HEK293 (cell line): Measurements from ENCODE around the gene KCNAB2.

Experiments
- EGR2 ChIP-seq: fragments of 450-650 bp; formaldehyde crosslinking; IDR thresholded peaks from 2 replicates; pipeline ENCODE4 v1.5.1; 2016; ENCODE audit warnings: low read depth, missing biosample characterization, missing genetic modification characterization
- GLI4 ChIP-seq: fragments of 450-650 bp; formaldehyde crosslinking; IDR thresholded peaks from 2 replicates; pipeline ENCODE4 v1.5.1; 2016; ENCODE audit warnings: missing biosample characterization, missing genetic modification characterization
- HOXC10 ChIP-seq: sonication (generic); formaldehyde crosslinking; IDR thresholded peaks from 2 replicates; pipeline ENCODE4 v1.8.1; 2023; ENCODE audit warnings: mild to moderate bottlenecking, missing genetic modification reagents
- IKZF3 ChIP-seq: fragments of 450-650 bp; IDR thresholded peaks from 2 replicates; pipeline ENCODE4 v1.5.0; 2018; ENCODE audit warnings: missing biosample characterization, mild to moderate bottlenecking, missing genetic modification characterization, moderate library complexity
- KLF17 ChIP-seq: fragments of 450-650 bp; formaldehyde crosslinking; IDR thresholded peaks from 2 replicates; pipeline ENCODE4 v1.5.1; 2016; ENCODE audit warnings: missing biosample characterization, missing genetic modification characterization
- REST ChIP-seq: fragments of 450-650 bp; formaldehyde crosslinking; IDR thresholded peaks from 2 replicates; pipeline ENCODE4 v1.5.1; 2016; ENCODE audit warnings: missing biosample characterization, missing genetic modification characterization
- TCF7L2 ChIP-seq: IDR thresholded peaks from 2 replicates; pipeline ENCODE4 v1.6.1; 2011; ENCODE audit warnings: low read depth, mild to moderate bottlenecking, inconsistent platforms, low read length, moderate library complexity, borderline replicate concordance
- ZBTB20 ChIP-seq: fragments of 450-650 bp; formaldehyde crosslinking; IDR thresholded peaks from 2 replicates; pipeline ENCODE4 v1.5.1; 2016; ENCODE audit warnings: missing biosample characterization, missing genetic modification characterization
- ZBTB8A ChIP-seq: fragments of 450-650 bp; formaldehyde crosslinking; IDR thresholded peaks from 2 replicates; pipeline ENCODE4 v1.5.1; 2016; ENCODE audit warnings: missing biosample characterization, missing genetic modification characterization
- ZNF112 ChIP-seq: fragments of 450-650 bp; formaldehyde crosslinking; IDR thresholded peaks from 2 replicates; pipeline ENCODE4 v1.5.0; 2017; ENCODE audit warnings: missing biosample characterization, missing genetic modification characterization
- ZNF157 ChIP-seq: fragments of 450-650 bp; formaldehyde crosslinking; IDR thresholded peaks from 2 replicates; pipeline ENCODE4 v1.5.1; 2016; ENCODE audit warnings: missing biosample characterization, missing genetic modification characterization
- ZNF175 ChIP-seq: fragments of 450-650 bp; formaldehyde crosslinking; IDR thresholded peaks from 2 replicates; pipeline ENCODE4 v1.5.1; 2016; ENCODE audit warnings: missing biosample characterization, missing genetic modification characterization
- ZNF202 ChIP-seq: fragments of 450-650 bp; formaldehyde crosslinking; IDR thresholded peaks from 2 replicates; pipeline ENCODE4 v1.5.1; 2016; ENCODE audit warnings: missing biosample characterization, missing genetic modification characterization, borderline replicate concordance
- ZNF302 ChIP-seq: fragments of 450-650 bp; formaldehyde crosslinking; IDR thresholded peaks from 2 replicates; pipeline ENCODE4 v1.5.1; 2016; ENCODE audit warnings: missing biosample characterization, missing genetic modification characterization, low read depth
- ZNF394 ChIP-seq: fragments of 450-650 bp; formaldehyde crosslinking; IDR thresholded peaks from 2 replicates; pipeline ENCODE4 v1.5.1; 2016; ENCODE audit warnings: missing biosample characterization, missing genetic modification characterization, mild to moderate bottlenecking, moderate library complexity, borderline replicate concordance
- ZNF426 ChIP-seq: fragments of 450-650 bp; formaldehyde crosslinking; IDR thresholded peaks from 2 replicates; pipeline ENCODE4 v1.5.1; 2017; ENCODE audit warnings: missing biosample characterization, missing genetic modification characterization, mild to moderate bottlenecking, inconsistent platforms, moderate library complexity
- ZNF521 ChIP-seq: fragments of 450-650 bp; formaldehyde crosslinking; IDR thresholded peaks from 2 replicates; pipeline ENCODE4 v1.5.1; 2017; ENCODE audit warnings: missing biosample characterization, mild to moderate bottlenecking, missing genetic modification characterization
- ZNF548 ChIP-seq: fragments of 450-650 bp; formaldehyde crosslinking; IDR thresholded peaks from 2 replicates; pipeline ENCODE4 v1.5.1; 2016; ENCODE audit warnings: missing biosample characterization, missing genetic modification characterization
- ZNF560 ChIP-seq: fragments of 450-650 bp; formaldehyde crosslinking; IDR thresholded peaks from 2 replicates; pipeline ENCODE4 v1.5.1; 2017; ENCODE audit warnings: missing biosample characterization, missing genetic modification characterization, borderline replicate concordance
- ZNF639 ChIP-seq: fragments of 450-650 bp; formaldehyde crosslinking; IDR thresholded peaks from 2 replicates; pipeline ENCODE4 v1.5.1; 2016; ENCODE audit warnings: missing biosample characterization, missing genetic modification characterization
- ZNF654 ChIP-seq: fragments of 450-650 bp; formaldehyde crosslinking; IDR thresholded peaks from 2 replicates; pipeline ENCODE4 v1.5.1; 2016; ENCODE audit warnings: low read depth, missing biosample characterization, missing genetic modification characterization
- ZNF658 ChIP-seq: fragments of 450-650 bp; formaldehyde crosslinking; IDR thresholded peaks from 2 replicates; pipeline ENCODE4; 2016; ENCODE audit warnings: missing biosample characterization, missing genetic modification characterization
- ZNF692 ChIP-seq: fragments of 450-650 bp; formaldehyde crosslinking; IDR thresholded peaks from 2 replicates; pipeline ENCODE4 v1.5.1; 2016; ENCODE audit warnings: missing biosample characterization, missing genetic modification characterization
- ZNF776 ChIP-seq: fragments of 450-650 bp; formaldehyde crosslinking; IDR thresholded peaks from 2 replicates; pipeline ENCODE4 v1.5.0; 2017; ENCODE audit warnings: missing biosample characterization, missing genetic modification characterization, borderline replicate concordance
- ZNF792 ChIP-seq: fragments of 450-650 bp; formaldehyde crosslinking; IDR thresholded peaks from 2 replicates; pipeline ENCODE4 v1.5.1; 2016; ENCODE audit warnings: missing biosample characterization, missing genetic modification characterization
- ZXDB ChIP-seq: fragments of 450-650 bp; formaldehyde crosslinking; IDR thresholded peaks from 2 replicates; pipeline ENCODE4 v1.5.1; 2016; ENCODE audit warnings: missing biosample characterization, missing genetic modification characterization

The KCNAB2 gene

GRCh38 chr1:6030547-6031261 lies 15.0 kb upstream of the KCNAB2 start (continued):
- TF ChIP-seq ZNF692 (tag by site-specific recombination) (no peak), ZNF112 (tag by site-specific recombination) (no peak), GLI4 (tag by site-specific recombination) (no peak), ZBTB20 (tag by site-specific recombination) (0 out of 2 replicates have a peak, but pooled peaks have one; percentile 16), ZNF521 (tag by site-specific recombination) (peak; percentile 77; the same call in 1 of the 2 replicates), ZNF654 (tag by site-specific recombination) (no peak), ZXDB (tag by site-specific recombination) (no peak), ZNF658 (no peak), ZNF792 (tag by site-specific recombination) (no peak), KLF17 (tag by site-specific recombination) (no peak), ZBTB8A (tag by site-specific recombination) (no peak), TCF7L2 (no peak), ZNF639 (no peak), IKZF3 (tag by site-specific recombination) (no peak), ZNF560 (tag by site-specific recombination) (no peak), REST (no peak), ZNF202 (tag by site-specific recombination) (no peak), ZNF175 (tag by site-specific recombination) (0 out of 2 replicates have a peak, but pooled peaks have one; percentile 84), ZNF394 (tag by site-specific recombination) (no peak), EGR2 (tag by site-specific recombination) (peak; percentile 29; the same call in 1 of the 2 replicates), ZNF157 (tag by site-specific recombination) (no peak), ZNF302 (0 out of 2 replicates have a peak, but pooled peaks have one; percentile 24), ZNF548 (tag by site-specific recombination) (no peak), HOXC10 (no peak), ZNF426 (tag by site-specific recombination) (no peak), ZNF776 (peak; percentile 85; the same call in 1 of the 2 replicates)
